Activated CD8-positive, alpha-beta memory T cell treated with anti-CD3 and anti-CD28 coated beads, Interleukin-2, amount 50 U/mL, for 1 hour (primary cell): ENCODE results near the gene MCIDAS.

Experiments
- DNase-seq: peaks from one replicate; pipeline ENCODE4 v3.0.0-alpha.2; 2020; ENCODE audit errors: extremely low read depth

MCIDAS gene

GRCh38 chr5:55226934-55227663 is at the start of gene MCIDAS:
MCIDAS (minus strand) TSS chr5:55227315; CDS start chr5:55227138, 177 bp downstream.
- DNase-seq = no peak

- DNase-seq = no peak
These were observed 49.7 kb upstream of the MCIDAS start for GRCh38 chr5:55276771-55277170.

GRCh38 chr5:55258339-55258738 is 31.2 kb upstream of the MCIDAS start:
- no peak for DNase-seq

GRCh38 chr5:55254802-55255201 is 27.7 kb upstream of the MCIDAS start:
- DNase-seq = no peak

- DNase-seq = no peak
These were observed 22.9 kb upstream of the MCIDAS start for GRCh38 chr5:55250064-55250463.

- DNase-seq = no peak
These were observed 14.6 kb upstream of the MCIDAS start for GRCh38 chr5:55241746-55242145.

- DNase-seq = no peak
These were observed 9.7 kb upstream of the MCIDAS start for GRCh38 chr5:55236800-55237199.

GRCh38 chr5:55234121-55234700 is 7.1 kb upstream of the MCIDAS start:
- no peak for DNase-seq

- no peak for DNase-seq
These were observed 6.1 kb upstream of the MCIDAS start, which contains the start of gene CCNO for GRCh38 chr5:55232985-55233928. CCNO (minus strand) TSS chr5:55233608; CDS start chr5:55233523, 85 bp downstream.

GRCh38 chr5:55232271-55232984 is 5.3 kb upstream of the MCIDAS start:
- no peak for DNase-seq

GRCh38 chr5:55231919-55232270 is 4.8 kb upstream of the MCIDAS start:
- DNase-seq = no peak

GRCh38 chr5:55231029-55231918 is 4.2 kb upstream of the MCIDAS start:
- DNase-seq = no peak

GRCh38 chr5:55230086-55230629 is 3.0 kb upstream of the MCIDAS start:
- no peak for DNase-seq

GRCh38 chr5:55227664-55228430 is 732 bp upstream of the MCIDAS start:
- DNase-seq = no peak

GRCh38 chr5:55226027-55226933 is 835 bp downstream of the MCIDAS start:
- DNase-seq = no peak

- no peak for DNase-seq
These were observed 1.8 kb downstream of the MCIDAS start for GRCh38 chr5:55225346-55225745.

GRCh38 chr5:55223812-55224240 is 3.3 kb downstream of the MCIDAS start:
- no peak for DNase-seq

- no peak for DNase-seq
These were observed 3.9 kb downstream of the MCIDAS start for GRCh38 chr5:55222985-55223811.
